K562 (cell line): ENCODE measurements around the gene KCND2. TPM values are rescaled to one million over a fixed set of nuclear protein-coding genes. Genes with fewer than 3 reads are reported as not detected.

Source experiments
- ATAC-seq: fragments of 200-7000 bp; cut with Tn5 transposase; 3 replicates; pipeline ENCODE4 v1.9.1; 2020; ENCODE audit warnings: moderate library complexity
- BruUV-seq: library from RNA; stranded (reverse); fragments of 400-500 nt; replicated peaks from 2 replicates; lab custom pipeline; 2021; lab: Mats Ljungman, UMichigan
- CTCF ChIA-PET: fragments of 300-600 bp; formaldehyde crosslinking; extraction: SDS; loops from one replicate; lab custom pipeline; 2021; ENCODE audit warnings: low intra/inter-chr PET ratio; lab: Yijun Ruan, JAX
- POLR2A ChIA-PET: fragments of 300-600, 350-650 bp; sonication (Branson Sonifier 250); formaldehyde crosslinking; extraction: SDS; loops from one replicate; lab custom pipeline; 2021; ENCODE audit warnings: antibody characterized with exemption, inconsistent platforms; lab: Yijun Ruan, JAX
- DNase-seq, 4 experiments: peaks; one replicate each; pipeline versions ENCODE4 v3.0.0 to v3.0.0-alpha.2; 2011 to 2018; ENCODE audit warnings: low spot score in 3 of 4, mixed read lengths in 3 of 4; ENCODE audit errors: extremely low read depth in 1 of 4
- FAIRE-seq: peaks from 2 replicates; lab custom pipeline; 2011; peaks lifted over from hg19 to GRCh38; lab: Jason Lieb, UNC
- H2AFZ ChIP-seq: 2 replicates; pipeline ENCODE4 v1.6.0; 2011; ENCODE audit warnings: low read depth, low read length, control low read depth, inconsistent platforms
- H3K27ac ChIP-seq: fragments of 200-600 bp; 3 replicates; pipeline ENCODE4 v1.8.0; 2011; ENCODE audit warnings: low read depth, mild to moderate bottlenecking, control low read depth, inconsistent platforms, low read length, moderate library complexity, mixed read lengths; ENCODE audit errors: extremely low read depth
- H3K27me3 ChIP-seq, 2 experiments: fragments of 300-600 bp in 1 of 2; 2 replicates in 1 of 2; 3 replicates in 1 of 2; pipeline versions ENCODE4 v1.6.0 to v1.8.0; 2011; ENCODE audit warnings: inconsistent platforms in 2 of 2, low read length in 2 of 2, mild to moderate bottlenecking in 1 of 2, mixed read lengths in 1 of 2, moderate library complexity in 1 of 2; ENCODE audit not compliant: control insufficient read depth in 2 of 2, insufficient read depth in 2 of 2
- H3K36me3 ChIP-seq: fragments of 300-600 bp; 3 replicates; pipeline ENCODE4 v1.8.0; 2011; ENCODE audit warnings: mild to moderate bottlenecking, low read length, inconsistent platforms; ENCODE audit not compliant: control insufficient read depth, insufficient read depth
- H3K4me1 ChIP-seq, 2 experiments: fragments of 200-600 bp in 1 of 2; replicated peaks in 1 of 2; 2 replicates in 1 of 2; 3 replicates in 1 of 2; pipeline versions ENCODE4 v1.5.1 to v1.8.0; 2011; ENCODE audit warnings: inconsistent platforms in 2 of 2, low read length in 2 of 2, mild to moderate bottlenecking in 1 of 2, mixed read lengths in 1 of 2, moderate library complexity in 1 of 2; ENCODE audit not compliant: control insufficient read depth in 2 of 2, insufficient read depth in 2 of 2
- H3K4me2 ChIP-seq: 2 replicates; pipeline ENCODE4 v1.6.1; 2011; ENCODE audit warnings: low read length, control low read depth, inconsistent platforms, mixed read lengths; ENCODE audit not compliant: insufficient read depth
- H3K4me3 ChIP-seq: fragments of 200-600 bp; sonication (generic), shearing (Covaris generic); 2 replicates; pipeline ENCODE4 v1.5.1; 2016; ENCODE audit warnings: control low read depth, inconsistent platforms
- H3K79me2 ChIP-seq: fragments of 200-600 bp; 3 replicates; pipeline ENCODE4 v1.8.0; 2011; ENCODE audit warnings: low read length, inconsistent platforms; ENCODE audit not compliant: control insufficient read depth, insufficient read depth
- H3K9ac ChIP-seq, 2 experiments: 2 replicates each; pipeline versions ENCODE4 v1.6.0 to v1.6.1; 2011; ENCODE audit warnings: low read depth in 2 of 2, low read length in 2 of 2, control low read depth in 1 of 2, inconsistent platforms in 1 of 2, mild to moderate bottlenecking in 1 of 2, mixed read lengths in 1 of 2; ENCODE audit not compliant: insufficient read depth in 1 of 2
- H3K9me1 ChIP-seq: one replicate; pipeline ENCODE4 v1.6.0; 2011; ENCODE audit warnings: inconsistent platforms, mild to moderate bottlenecking, low read length, moderate library complexity; ENCODE audit not compliant: control insufficient read depth, insufficient read depth
- H3K9me3 ChIP-seq: replicated peaks from 2 replicates; pipeline ENCODE4 v1.5.1; 2011; ENCODE audit warnings: low read depth, low read length, inconsistent platforms; ENCODE audit not compliant: control insufficient read depth, insufficient read depth
- H4K20me1 ChIP-seq: replicated peaks from 2 replicates; pipeline ENCODE4 v1.6.1; 2011; ENCODE audit warnings: low read length, inconsistent platforms, mixed read lengths; ENCODE audit not compliant: control insufficient read depth, insufficient read depth
- HMGN3 ChIP-seq: IDR thresholded peaks from 2 replicates; pipeline ENCODE4 v1.6.1; 2011; ENCODE audit warnings: borderline replicate concordance, low read depth, mild to moderate bottlenecking, mixed read lengths, low read length; ENCODE audit not compliant: insufficient read length; ENCODE audit errors: extremely low read depth
- MAZ ChIP-seq, 2 experiments: fragments of 450-650 bp in 1 of 2; sonication (generic) in 1 of 2; formaldehyde crosslinking; IDR thresholded peaks in 1 of 2; conservative IDR thresholded peaks in 1 of 2; 2 replicates each; pipeline versions ENCODE4 v1.4.0 to v1.5.0; 2020; ENCODE audit warnings: mild to moderate bottlenecking in 1 of 2, missing genetic modification reagents in 1 of 2
- MCM2 ChIP-seq: fragments of 450-650 bp; IDR thresholded peaks from 2 replicates; pipeline ENCODE4 v1.6.1; 2017; ENCODE audit warnings: low read depth, mild to moderate bottlenecking
- MCM5 ChIP-seq: fragments of 450-650 bp; IDR thresholded peaks from 2 replicates; pipeline ENCODE4 v1.6.1; 2016; ENCODE audit warnings: low read depth
- RBM25 ChIP-seq: fragments of 200-400 bp; formaldehyde crosslinking; IDR thresholded peaks from 2 replicates; pipeline ENCODE4 v1.6.1; 2018; ENCODE audit warnings: low read length, low read depth, moderate library complexity; ENCODE audit not compliant: severe bottlenecking
- RBM39 ChIP-seq: fragments of 200-400 bp; formaldehyde crosslinking; optimal IDR thresholded peaks from 2 replicates; pipeline ENCODE3; 2018; ENCODE audit warnings: low read depth, low read length
- RCOR1 ChIP-seq, 2 experiments: IDR thresholded peaks; 2 replicates each; pipeline ENCODE4 v1.6.1; 2012; ENCODE audit warnings: low read depth in 2 of 2, low read length in 2 of 2, borderline replicate concordance in 1 of 2, improper control_type of control experiment in 1 of 2
- ZKSCAN8 ChIP-seq: fragments of 200-800 bp; sonication (Bioruptor generic); IDR thresholded peaks from 2 replicates; pipeline ENCODE4 v1.6.1; 2016; ENCODE audit warnings: missing genetic modification characterization, missing compliant biosample characterization
- ZNF41 ChIP-seq: fragments of 250-450 bp; sonication (Bioruptor Pico); conservative IDR thresholded peaks from 2 replicates; pipeline ENCODE4 v1.4.0; 2020; ENCODE audit warnings: mild to moderate bottlenecking
- WGBS: fragments of 100-300 bp; shearing (Covaris generic); methylation state at CpG from one replicate; pipeline ENCODE4 v1.1.6; 2016; ENCODE audit warnings: low coverage, mixed read lengths; ENCODE audit not compliant: insufficient coverage; ENCODE audit errors: missing lambda C conversion rate; 5-methylcytosine and 5-hydroxymethylcytosine counted together
- in situ Hi-C: fragments of 300-500 bp; cut with MboI; formaldehyde crosslinking; loops from 4 replicates; pipeline ENCODE4 v1.15.0; 2018; ENCODE audit warnings: inconsistent platforms, mixed read lengths
- intact Hi-C: fragments of 100-400 bp; cut with micrococcal nuclease; formaldehyde crosslinking; loops from 2 replicates; pipeline ENCODE4 v1.14.2; 2022
- polyA plus RNA-seq, 8 experiments: library from polyadenylated mRNA; depleted of rRNA in 4 of 8; stranded (reverse) in 5 of 8; unstranded in 3 of 8; fragments of >200 nt; fragmentation: Nextera tagmentation in 2 of 8; fragmentation: Illumina TruSeq in 1 of 8; extraction: Ambion mirVana in 2 of 8; extraction: Trizol in 1 of 8; gene quantifications; 2 replicates each; pipeline versions ENCODE4 v1.2.1 to v1.2.3, GENCODE V29; 2011 to 2014; ENCODE audit warnings: inconsistent platforms in 1 of 8, missing spikeins in 1 of 8
- total RNA-seq, 7 experiments: library from RNA; depleted of rRNA in 6 of 7; stranded (reverse); fragments of >200 nt in 6 of 7; fragmentation: Illumina TruSeq in 2 of 7; extraction: Trizol in 2 of 7; gene quantifications; 2 replicates each; pipeline versions ENCODE4 v1.2.1 to v1.2.3, GENCODE V29; 2011 to 2021; ENCODE audit warnings: low replicate concordance in 1 of 7
- TF ChIP-seq, protein P1 (sequence below): sonication (generic); formaldehyde crosslinking; IDR thresholded peaks from 2 replicates; pipeline ENCODE4 v1.8.1; 2023; ENCODE audit warnings: mild to moderate bottlenecking, missing genetic modification reagents
- TF ChIP-seq, protein P2 (sequence below): sonication (generic); formaldehyde crosslinking; IDR thresholded peaks from 2 replicates; pipeline ENCODE4 v1.9.0; 2022; ENCODE audit warnings: mild to moderate bottlenecking, missing genetic modification reagents
- TF ChIP-seq, protein P3 (sequence below): fragments of 200-800 bp; sonication (Bioruptor generic); IDR thresholded peaks from 2 replicates; pipeline ENCODE4 v1.6.1; 2017; ENCODE audit warnings: missing genetic modification characterization, missing compliant biosample characterization
- TF ChIP-seq, protein P4 (sequence below): sonication (generic); formaldehyde crosslinking; IDR thresholded peaks from 2 replicates; pipeline ENCODE4 v1.8.0; 2022; ENCODE audit warnings: missing genetic modification reagents, mild to moderate bottlenecking, moderate library complexity, borderline replicate concordance

KCND2 gene
- total and polyA plus RNA-seq, 9 of the 15 experiments (the other 6 are each of a cell fraction or from before 2014, with no cell fraction given) = 0.03 to 0.12 TPM; not detected in 7

DNA sequence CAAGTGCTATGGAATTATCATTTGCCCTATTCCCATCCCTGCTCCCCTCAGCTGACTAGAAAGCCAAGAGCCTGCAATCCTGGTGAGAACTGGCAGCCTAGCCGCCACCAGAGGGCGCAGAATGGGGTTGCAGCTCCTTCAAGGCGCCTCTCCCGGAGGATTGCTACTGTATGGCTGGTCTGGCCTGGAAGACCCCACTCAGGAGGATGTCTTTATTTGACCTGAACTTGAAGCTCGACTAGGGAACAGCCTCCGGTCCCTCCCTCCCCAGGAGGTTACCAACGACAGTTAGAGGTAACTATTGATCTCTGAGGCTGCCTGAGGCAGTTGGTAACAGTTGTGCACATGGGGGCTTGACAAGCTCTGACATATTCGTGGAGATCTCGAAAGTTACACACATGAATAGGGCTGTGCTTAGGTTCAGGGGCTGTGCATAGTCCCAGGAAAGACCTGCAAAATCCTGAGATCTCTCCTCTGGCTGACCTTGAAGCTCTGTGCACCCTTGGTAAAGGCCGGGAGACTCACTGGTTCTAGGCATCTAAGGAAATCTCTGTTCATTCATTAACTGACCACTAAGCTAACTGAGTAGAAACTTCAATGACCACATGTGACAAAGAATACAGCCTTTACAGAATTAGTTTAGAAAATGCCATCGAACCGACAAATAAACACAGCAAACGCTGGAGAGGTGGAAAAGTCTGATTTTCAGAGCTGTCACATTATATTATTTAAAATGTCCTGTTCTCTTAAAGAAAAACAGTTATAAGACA is 519.3 kb downstream of the KCND2 start:
- Histone ChIP-seq H3K79me2 (no peaks in the 10 kb centered on the region), H3K4me2 (no peak overlapping the region), H3K4me3 (no peak overlapping the region), H3K27me3 (peaks cover 0 to 8% of the 10 kb centered on the region in 2 experiments; a peak in 1 of 5 replicates), H3K36me3 (no peaks in the 10 kb centered on the region), H4K20me1 (no peaks in the 10 kb centered on the region), H2AFZ (no peak overlapping the region), H3K4me1 (no peaks in the 10 kb centered on the region; a peak in 1 of 5 replicates), H3K9me3 (no peaks in the 10 kb centered on the region), H3K27ac (no peak overlapping the region), H3K9me1 (no peaks in the 10 kb centered on the region), H3K9ac (no peak overlapping the region)
- intact Hi-C loops = loop anchor here (1.0 to 5.0 kb wide), 5 partner anchors 149 to 1203 kb away; no protein-coding TSS in a partner anchor
- in situ Hi-C loops = loop anchor here (5.0 to 25.0 kb wide), 3 partner anchors 320 to 745 kb away; no protein-coding TSS in a partner anchor
- BruUV-seq = no TSS peak
- ATAC-seq = peak; percentile 99
- 11% methylated on average over 13 of the region's 13 CpGs for WGBS
- FAIRE-seq = peak; percentile 88
- CTCF ChIA-PET = interaction anchor here (0.5 to 2.7 kb wide), 7 partner anchors 65 to 683 kb away, joined by 3 to 24 read pairs (median 4); partner anchors contain the start of gene TSPAN12
- peak; percentile 65 to 90 (median 74) for DNase-seq
- POLR2A ChIA-PET = interaction anchor here (0.5 to 1.6 kb wide), 6 partner anchors 9 to 252 kb away, joined by 3 to 4 read pairs (median 3); no protein-coding TSS in a partner anchor
- TF ChIP-seq, protein P1, sequence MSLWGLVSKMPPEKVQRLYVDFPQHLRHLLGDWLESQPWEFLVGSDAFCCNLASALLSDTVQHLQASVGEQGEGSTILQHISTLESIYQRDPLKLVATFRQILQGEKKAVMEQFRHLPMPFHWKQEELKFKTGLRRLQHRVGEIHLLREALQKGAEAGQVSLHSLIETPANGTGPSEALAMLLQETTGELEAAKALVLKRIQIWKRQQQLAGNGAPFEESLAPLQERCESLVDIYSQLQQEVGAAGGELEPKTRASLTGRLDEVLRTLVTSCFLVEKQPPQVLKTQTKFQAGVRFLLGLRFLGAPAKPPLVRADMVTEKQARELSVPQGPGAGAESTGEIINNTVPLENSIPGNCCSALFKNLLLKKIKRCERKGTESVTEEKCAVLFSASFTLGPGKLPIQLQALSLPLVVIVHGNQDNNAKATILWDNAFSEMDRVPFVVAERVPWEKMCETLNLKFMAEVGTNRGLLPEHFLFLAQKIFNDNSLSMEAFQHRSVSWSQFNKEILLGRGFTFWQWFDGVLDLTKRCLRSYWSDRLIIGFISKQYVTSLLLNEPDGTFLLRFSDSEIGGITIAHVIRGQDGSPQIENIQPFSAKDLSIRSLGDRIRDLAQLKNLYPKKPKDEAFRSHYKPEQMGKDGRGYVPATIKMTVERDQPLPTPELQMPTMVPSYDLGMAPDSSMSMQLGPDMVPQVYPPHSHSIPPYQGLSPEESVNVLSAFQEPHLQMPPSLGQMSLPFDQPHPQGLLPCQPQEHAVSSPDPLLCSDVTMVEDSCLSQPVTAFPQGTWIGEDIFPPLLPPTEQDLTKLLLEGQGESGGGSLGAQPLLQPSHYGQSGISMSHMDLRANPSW (CRISPR knock-in tag) = peak; percentile 61; the same call in 1 of the 2 replicates
- no peak for TF ChIP-seq ZKSCAN8 (CRISPR knock-in tag)
- TF ChIP-seq, protein P2, sequence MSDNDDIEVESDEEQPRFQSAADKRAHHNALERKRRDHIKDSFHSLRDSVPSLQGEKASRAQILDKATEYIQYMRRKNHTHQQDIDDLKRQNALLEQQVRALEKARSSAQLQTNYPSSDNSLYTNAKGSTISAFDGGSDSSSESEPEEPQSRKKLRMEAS = no peak
- TF ChIP-seq RBM39 = no peak
- TF ChIP-seq HMGN3 = no peak
- no peak for TF ChIP-seq MCM2
- TF ChIP-seq RCOR1 (IDR thresholded peaks at IDR 0.05; ENCODE audit: borderline replicate concordance in 1 of 2, low read depth in 2 of 2, low read length in 2 of 2) = peak in 1 of 2 experiments; percentile 61; a peak in 1 of 4 replicates
- no peak for TF ChIP-seq ZNF41 (CRISPR knock-in tag)
- TF ChIP-seq MAZ (CRISPR knock-in tag; conservative IDR thresholded peaks at IDR 0.05 in 1 of 2, IDR thresholded peaks at IDR 0.05 in 1 of 2) = peak in 1 of 2 experiments; percentile 58; a peak in 3 of 4 replicates
- TF ChIP-seq, protein P3, sequence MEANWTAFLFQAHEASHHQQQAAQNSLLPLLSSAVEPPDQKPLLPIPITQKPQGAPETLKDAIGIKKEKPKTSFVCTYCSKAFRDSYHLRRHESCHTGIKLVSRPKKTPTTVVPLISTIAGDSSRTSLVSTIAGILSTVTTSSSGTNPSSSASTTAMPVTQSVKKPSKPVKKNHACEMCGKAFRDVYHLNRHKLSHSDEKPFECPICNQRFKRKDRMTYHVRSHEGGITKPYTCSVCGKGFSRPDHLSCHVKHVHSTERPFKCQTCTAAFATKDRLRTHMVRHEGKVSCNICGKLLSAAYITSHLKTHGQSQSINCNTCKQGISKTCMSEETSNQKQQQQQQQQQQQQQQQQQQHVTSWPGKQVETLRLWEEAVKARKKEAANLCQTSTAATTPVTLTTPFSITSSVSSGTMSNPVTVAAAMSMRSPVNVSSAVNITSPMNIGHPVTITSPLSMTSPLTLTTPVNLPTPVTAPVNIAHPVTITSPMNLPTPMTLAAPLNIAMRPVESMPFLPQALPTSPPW (CRISPR knock-in tag) = no peak
- TF ChIP-seq MCM5 = no peak
- TF ChIP-seq, protein P4, sequence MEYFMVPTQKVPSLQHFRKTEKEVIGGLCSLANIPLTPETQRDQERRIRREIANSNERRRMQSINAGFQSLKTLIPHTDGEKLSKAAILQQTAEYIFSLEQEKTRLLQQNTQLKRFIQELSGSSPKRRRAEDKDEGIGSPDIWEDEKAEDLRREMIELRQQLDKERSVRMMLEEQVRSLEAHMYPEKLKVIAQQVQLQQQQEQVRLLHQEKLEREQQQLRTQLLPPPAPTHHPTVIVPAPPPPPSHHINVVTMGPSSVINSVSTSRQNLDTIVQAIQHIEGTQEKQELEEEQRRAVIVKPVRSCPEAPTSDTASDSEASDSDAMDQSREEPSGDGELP (CRISPR knock-in tag) = peak; percentile 58; the same call in 1 of the 2 replicates
- no peak for TF ChIP-seq RBM25
